ENCODE measurements around the gene DMRT1.

- TF ChIP-seq CTCF (IDR thresholded peaks at IDR 0.05), result no peak
- no peak for TF ChIP-seq POLR2A (IDR thresholded peaks at IDR 0.05)
Observed at GRCh38 chr9:876425-876824, 34.9 kb downstream of the DMRT1 start.

All from heart left ventricle (tissue), 13 donors.